Measurements from ENCODE around the gene PFN4.

Gene PFN4

DNA sequence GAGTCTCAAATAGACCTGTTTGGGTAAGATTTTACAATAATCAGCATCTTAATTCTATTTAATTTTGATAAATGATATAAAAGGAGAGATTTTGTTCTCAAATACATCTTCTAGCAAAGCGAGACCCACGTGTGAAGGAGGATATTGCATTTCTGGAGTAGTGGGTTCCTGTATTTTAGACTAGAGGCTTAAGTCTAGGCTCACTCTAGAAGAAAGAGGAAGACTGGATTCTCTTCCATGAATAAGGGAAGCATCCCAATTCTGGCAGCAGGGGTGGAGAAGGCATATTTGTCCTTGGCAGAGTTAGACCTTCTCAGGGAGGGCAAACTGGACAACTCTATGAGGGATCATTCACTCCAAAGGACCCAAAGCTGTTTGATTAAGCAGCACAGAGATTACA is 40.5 kb upstream of the PFN4 start:
- no peaks in the 10 kb centered on the region for H3F3A ChIP-seq (ENCODE audit: control insufficient read depth, insufficient read depth)
- H3K4me2 ChIP-seq (ENCODE audit: low read length) = no peak overlapping the region
- peaks cover 6% of the 10 kb centered on the region for H3K4me1 ChIP-seq (ENCODE audit: control insufficient read depth, low read length)
- no peaks in the 10 kb centered on the region for H3K36me3 ChIP-seq (ENCODE audit: control insufficient read depth, low read length)
- H3K4me3 ChIP-seq (ENCODE audit: low read length) = no peak overlapping the region
- no peaks in the 10 kb centered on the region for H3K79me2 ChIP-seq (ENCODE audit: control insufficient read depth, low read length)
- no peak for TF ChIP-seq EZH2phosphoT487 (IDR thresholded peaks at IDR 0.05; ENCODE audit: borderline replicate concordance, low read length)
- TF ChIP-seq, protein P1, sequence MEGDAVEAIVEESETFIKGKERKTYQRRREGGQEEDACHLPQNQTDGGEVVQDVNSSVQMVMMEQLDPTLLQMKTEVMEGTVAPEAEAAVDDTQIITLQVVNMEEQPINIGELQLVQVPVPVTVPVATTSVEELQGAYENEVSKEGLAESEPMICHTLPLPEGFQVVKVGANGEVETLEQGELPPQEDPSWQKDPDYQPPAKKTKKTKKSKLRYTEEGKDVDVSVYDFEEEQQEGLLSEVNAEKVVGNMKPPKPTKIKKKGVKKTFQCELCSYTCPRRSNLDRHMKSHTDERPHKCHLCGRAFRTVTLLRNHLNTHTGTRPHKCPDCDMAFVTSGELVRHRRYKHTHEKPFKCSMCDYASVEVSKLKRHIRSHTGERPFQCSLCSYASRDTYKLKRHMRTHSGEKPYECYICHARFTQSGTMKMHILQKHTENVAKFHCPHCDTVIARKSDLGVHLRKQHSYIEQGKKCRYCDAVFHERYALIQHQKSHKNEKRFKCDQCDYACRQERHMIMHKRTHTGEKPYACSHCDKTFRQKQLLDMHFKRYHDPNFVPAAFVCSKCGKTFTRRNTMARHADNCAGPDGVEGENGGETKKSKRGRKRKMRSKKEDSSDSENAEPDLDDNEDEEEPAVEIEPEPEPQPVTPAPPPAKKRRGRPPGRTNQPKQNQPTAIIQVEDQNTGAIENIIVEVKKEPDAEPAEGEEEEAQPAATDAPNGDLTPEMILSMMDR (IDR thresholded peaks at IDR 0.05; ENCODE audit: low read depth, low read length, poor library complexity, severe bottlenecking) = no peak
- no peaks in the 10 kb centered on the region for H4K20me1 ChIP-seq (ENCODE audit: control insufficient read depth, insufficient read depth, low read depth, low read length)
- no peaks in the 10 kb centered on the region for H3K27me3 ChIP-seq (ENCODE audit: control insufficient read depth, low read length)
- H3K27ac ChIP-seq (ENCODE audit: low read depth, low read length) = no peak overlapping the region
- no peaks in the 10 kb centered on the region for H3K9me3 ChIP-seq (ENCODE audit: control insufficient read depth, insufficient read depth, low read length)
- no peaks in the 10 kb centered on the region for H3K9me2 ChIP-seq (replicated peaks; ENCODE audit: control insufficient read depth, low read length)

DNA sequence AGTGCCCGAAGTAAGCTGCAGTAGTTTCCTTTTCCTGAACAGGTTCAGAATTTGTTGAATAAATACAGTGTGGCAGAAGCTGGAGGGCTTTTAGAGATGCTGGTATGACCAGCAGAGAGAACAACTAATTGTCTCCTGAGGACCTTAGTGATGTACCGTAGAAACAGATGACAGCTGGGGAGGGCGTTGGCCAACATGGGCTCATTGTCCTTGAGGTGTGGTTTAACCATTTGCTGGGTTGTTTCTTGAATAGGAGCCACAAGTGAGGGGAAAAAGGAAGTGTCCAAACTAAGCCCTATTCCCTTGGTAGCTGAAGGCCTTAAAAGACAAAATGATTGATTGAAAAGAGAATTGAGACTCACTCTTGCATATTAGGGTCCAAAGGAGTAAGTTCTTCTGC is 40.1 kb upstream of the PFN4 start:
- Histone ChIP-seq H4K20me1 (ENCODE audit: control insufficient read depth, insufficient read depth, low read depth, low read length) (no peaks in the 10 kb centered on the region), H3K79me2 (ENCODE audit: control insufficient read depth, low read length) (no peaks in the 10 kb centered on the region), H3K36me3 (ENCODE audit: control insufficient read depth, low read length) (no peaks in the 10 kb centered on the region), H3K27me3 (ENCODE audit: control insufficient read depth, low read length) (no peaks in the 10 kb centered on the region), H3K4me3 (ENCODE audit: low read length) (no peak overlapping the region), H3F3A (ENCODE audit: control insufficient read depth, insufficient read depth) (no peaks in the 10 kb centered on the region), H3K27ac (ENCODE audit: low read depth, low read length) (no peak overlapping the region), H3K4me2 (ENCODE audit: low read length) (no peak overlapping the region), H3K9me2 (replicated peaks; ENCODE audit: control insufficient read depth, low read length) (no peaks in the 10 kb centered on the region), H3K4me1 (ENCODE audit: control insufficient read depth, low read length) (peaks cover 6% of the 10 kb centered on the region), H3K9me3 (ENCODE audit: control insufficient read depth, insufficient read depth, low read length) (no peaks in the 10 kb centered on the region)
- TF ChIP-seq, protein P1 (IDR thresholded peaks at IDR 0.05; ENCODE audit: low read depth, low read length, poor library complexity, severe bottlenecking) = no peak
- TF ChIP-seq EZH2phosphoT487 (IDR thresholded peaks at IDR 0.05; ENCODE audit: borderline replicate concordance, low read length) = no peak

DNA sequence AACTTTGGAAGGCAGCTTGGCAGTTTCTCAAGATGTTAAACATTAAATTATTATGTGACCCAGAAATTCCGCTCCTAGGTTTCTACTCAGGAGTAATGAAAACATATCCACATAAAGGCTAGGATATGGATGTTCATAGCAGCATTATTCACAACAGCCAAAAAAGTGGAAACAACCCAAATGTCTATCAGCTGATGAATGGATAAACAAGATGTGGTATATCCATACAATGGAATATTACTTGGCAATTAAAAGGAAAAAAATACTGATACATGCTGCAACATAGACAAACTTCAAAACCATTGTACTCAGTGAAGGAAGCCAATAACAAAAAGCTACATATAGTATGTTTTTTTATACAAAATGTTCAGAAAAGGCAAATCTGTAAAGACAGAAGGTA is 39.4 kb upstream of the PFN4 start:
- Histone ChIP-seq H4K20me1 (ENCODE audit: control insufficient read depth, insufficient read depth, low read depth, low read length) (no peaks in the 10 kb centered on the region), H3K4me2 (ENCODE audit: low read length) (no peak overlapping the region), H3K79me2 (ENCODE audit: control insufficient read depth, low read length) (no peaks in the 10 kb centered on the region), H3K4me1 (ENCODE audit: control insufficient read depth, low read length) (peaks cover 6% of the 10 kb centered on the region), H3K4me3 (ENCODE audit: low read length) (no peak overlapping the region), H3K9me3 (ENCODE audit: control insufficient read depth, insufficient read depth, low read length) (no peaks in the 10 kb centered on the region), H3K27me3 (ENCODE audit: control insufficient read depth, low read length) (no peaks in the 10 kb centered on the region), H3K9me2 (replicated peaks; ENCODE audit: control insufficient read depth, low read length) (no peaks in the 10 kb centered on the region), H3K27ac (ENCODE audit: low read depth, low read length) (no peak overlapping the region), H3F3A (ENCODE audit: control insufficient read depth, insufficient read depth) (no peaks in the 10 kb centered on the region), H3K36me3 (ENCODE audit: control insufficient read depth, low read length) (no peaks in the 10 kb centered on the region)
- no peak for TF ChIP-seq EZH2phosphoT487 (IDR thresholded peaks at IDR 0.05; ENCODE audit: borderline replicate concordance, low read length)
- TF ChIP-seq, protein P1 (IDR thresholded peaks at IDR 0.05; ENCODE audit: low read depth, low read length, poor library complexity, severe bottlenecking) = no peak

DNA sequence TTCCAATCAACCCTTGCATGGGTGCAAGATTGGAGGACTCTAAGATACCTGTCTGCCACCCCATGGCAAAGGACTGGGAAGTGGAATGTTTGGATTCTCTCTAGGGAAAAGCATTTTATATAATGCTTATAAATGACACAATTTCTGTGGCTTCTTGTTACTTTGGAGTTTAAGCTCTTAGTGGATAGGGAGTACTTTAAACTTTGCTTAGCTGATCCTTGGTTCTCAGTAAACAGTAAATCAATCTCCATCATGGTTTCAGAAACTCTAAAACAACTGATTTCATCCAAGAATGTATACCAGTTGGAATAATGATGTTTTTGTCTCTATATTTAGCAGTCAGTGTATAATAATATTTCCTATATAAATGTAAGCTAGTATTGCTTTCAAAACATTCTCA is 37.6 kb upstream of the PFN4 start:
- Histone ChIP-seq H3K4me1 (ENCODE audit: control insufficient read depth, low read length) (peaks cover 6% of the 10 kb centered on the region), H3K27me3 (ENCODE audit: control insufficient read depth, low read length) (no peaks in the 10 kb centered on the region), H3F3A (ENCODE audit: control insufficient read depth, insufficient read depth) (no peaks in the 10 kb centered on the region), H3K79me2 (ENCODE audit: control insufficient read depth, low read length) (no peaks in the 10 kb centered on the region), H3K9me3 (ENCODE audit: control insufficient read depth, insufficient read depth, low read length) (no peaks in the 10 kb centered on the region), H4K20me1 (ENCODE audit: control insufficient read depth, insufficient read depth, low read depth, low read length) (no peaks in the 10 kb centered on the region), H3K27ac (ENCODE audit: low read depth, low read length) (no peak overlapping the region), H3K4me2 (ENCODE audit: low read length) (no peak overlapping the region), H3K9me2 (replicated peaks; ENCODE audit: control insufficient read depth, low read length) (no peaks in the 10 kb centered on the region), H3K36me3 (ENCODE audit: control insufficient read depth, low read length) (no peaks in the 10 kb centered on the region), H3K4me3 (ENCODE audit: low read length) (no peak overlapping the region)
- TF ChIP-seq, protein P1 (IDR thresholded peaks at IDR 0.05; ENCODE audit: low read depth, low read length, poor library complexity, severe bottlenecking) = no peak
- no peak for TF ChIP-seq EZH2phosphoT487 (IDR thresholded peaks at IDR 0.05; ENCODE audit: borderline replicate concordance, low read length)
